Erythroblast (primary cell): ENCODE data around the gene STRBP.

ENCODE experiments used
- GATA1 ChIP-seq: IDR thresholded peaks from 2 replicates; pipeline ENCODE4 v1.6.1; 2011; ENCODE audit warnings: low read depth, mild to moderate bottlenecking, control low read depth, low read length, moderate library complexity
- POLR2A ChIP-seq: IDR thresholded peaks from 2 replicates; pipeline ENCODE4 v1.6.1; 2011; ENCODE audit warnings: mild to moderate bottlenecking, low read length

DNA sequence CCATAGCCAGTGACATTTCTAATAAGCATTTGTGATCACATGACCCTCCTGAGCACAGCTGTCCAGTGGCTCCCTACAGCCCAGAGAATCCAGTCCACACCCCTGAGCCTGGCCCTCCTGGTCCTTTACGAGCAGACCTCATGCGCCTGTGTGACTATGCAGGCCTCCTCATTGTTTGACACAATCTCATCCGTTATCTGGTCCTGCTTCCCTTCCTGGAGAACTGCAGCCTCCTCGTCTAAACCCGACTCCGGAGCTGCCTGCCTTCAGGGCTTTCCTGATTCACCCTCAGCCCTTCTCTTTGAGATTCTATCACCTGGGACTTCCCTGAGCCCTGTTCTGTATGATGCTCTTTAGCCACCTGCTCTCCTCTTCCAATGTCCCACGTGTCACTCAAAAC, 155.2 kb downstream of the STRBP start:
- TF ChIP-seq POLR2A (no peak), GATA1 (no peak)
